Pancreas (tissue), 10 donors: ENCODE results near the gene GCLC. TPM values are rescaled to one million over a fixed set of nuclear protein-coding genes. Genes with fewer than 3 reads are reported as not detected.
A peak's percentile ranks its signal among the peaks of the same experiment; 100 is the strongest.

Experiments used
- ATAC-seq, 4 donors: fragments of 200-7000 bp; cut with Tn5 transposase; one replicate each; pipeline versions ENCODE4 v1.8.0 to v1.9.1; 2020; ENCODE audit warnings: mild to moderate bottlenecking in 4 of 4, moderate library complexity in 4 of 4
- DNase-seq, 6 donors: peaks; one replicate each; pipeline ENCODE4 v3.0.0-alpha.2; 2020
- FAIRE-seq: peaks from 2 replicates; lab custom pipeline; 2012; peaks lifted over from hg19 to GRCh38; lab: Jason Lieb, UNC
- H3K27ac ChIP-seq, 4 donors: fragments of 200-600 bp; sonication (generic); 1 replicate in 3 of 4; 2 replicates in 1 of 4; pipeline versions ENCODE4 v1.5.0 to v1.8.0; 2020
- H3K27me3 ChIP-seq, 4 donors: fragments of 200-600 bp; one replicate each; pipeline ENCODE4 v1.8.0; 2021
- H3K36me3 ChIP-seq, 3 donors: fragments of 200-600 bp; sonication (generic) in 1 of 3; one replicate each; pipeline versions ENCODE4 v1.5.0 to v1.8.0; 2020 to 2021
- H3K4me1 ChIP-seq, 3 donors: fragments of 200-600 bp; one replicate each; pipeline ENCODE4 v1.8.0; 2021
- H3K4me3 ChIP-seq, 4 donors: fragments of 200-600 bp; sonication (generic) in 2 of 4; one replicate each; pipeline versions ENCODE4 v1.5.0 to v1.8.0; 2020 to 2021
- H3K9me3 ChIP-seq, 4 donors: fragments of 200-600 bp; one replicate each; pipeline ENCODE4 v1.8.0; 2021
- CTCF ChIP-seq, 4 donors: fragments of 200-600 bp; sonication (generic) in 3 of 4; IDR thresholded peaks; one replicate each; pipeline versions ENCODE4 v1.5.0 to v1.8.0; 2021; ENCODE audit warnings: antibody characterized with exemption in 4 of 4
- WGBS, 2 donors: extraction: QIAGEN DNeasy Blood & Tissue Kit; methylation state at CpG; one replicate each; pipeline ENCODE4 v1.1.7; 2013; 5-methylcytosine and 5-hydroxymethylcytosine counted together
- intact Hi-C, 3 donors: fragments of 100-400 bp; cut with DNase I; formaldehyde crosslinking; loops; one replicate each; pipeline versions ENCODE4 v1.11.1 to v1.14.2; 2022
- polyA plus RNA-seq, 2 donors: library from polyadenylated mRNA; stranded (reverse); fragments of 200-250 nt; gene quantifications; one replicate each; pipeline ENCODE4 v1.2.3, GENCODE V29; 2013
- total RNA-seq, 6 donors: library from RNA; stranded (reverse); fragmentation: NEBNext Ultra II Directional in 4 of 6; extraction: Animal tissue kit (Norgen Biotek cat#: 25700) in 4 of 6; gene quantifications; one replicate each; pipeline versions ENCODE4 v1.2.1 to v1.2.4, GENCODE V29; 2021 to 2023
- donor health status: healthy with polysubstance abuse.
- donor health status: DM: no; HTN: no; CAD: no; lungs with moderate emphysema.
- donor health status: DM: no; HTN: no; CAD: no.
- donor health status: control.
- donor health status: control.
- donor health status: Bipolar disorder and iron deficiency.
- donor health status: DM: yes; HTN: yes; CAD: no.
- donor health status: DM: no; HTN: no; CAD: no.
- donor health status: DM: no; HTN: no; CAD: no.
- donor health status: DM: yes; HTN: yes; CAD: no.

Gene GCLC
- total and polyA plus RNA-seq, 8 donors: 5.9 to 29.5 (median 16.8) TPM

GRCh38 chr6:53493635-53494025, 51.3 kb downstream of the GCLC start:
- H3K4me3 ChIP-seq: peak overlapping the region in 1 of 4 donors; percentile 4
- no peak for FAIRE-seq
- peaks cover 0 to 22% (median 6%) of the 10 kb centered on the region in 3 donors for H3K4me1 ChIP-seq
- H3K36me3 ChIP-seq: peaks cover 0 to 6% (median 0%) of the 10 kb centered on the region in 3 donors
- no peak overlapping the region for H3K27ac ChIP-seq
- no peak for TF ChIP-seq CTCF (IDR thresholded peaks at IDR 0.05)
- no peaks in the 10 kb centered on the region for H3K9me3 ChIP-seq
- no peaks in the 10 kb centered on the region for H3K27me3 ChIP-seq
- no peak for DNase-seq
- no peak for ATAC-seq
- intact Hi-C loops: loop anchor here in 2 of 3 donors (10.0 kb wide), 2 partner anchors 151 to 161 kb away; no protein-coding TSS in a partner anchor
- WGBS, 2 donors: 31 to 34% methylated on average over 2 of the region's 2 CpGs

GRCh38 chr6:53492860-53493634, 51.9 kb downstream of the GCLC start:
- peaks cover 0 to under 1% (median 0%) of the 10 kb centered on the region in 3 donors for H3K36me3 ChIP-seq
- peak in 1 of 6 donors; percentile 19 for DNase-seq
- no peak overlapping the region for H3K27ac ChIP-seq
- FAIRE-seq: peak; percentile 92
- WGBS, 2 donors: 15 to 16% methylated on average over 11 of the region's 11 CpGs
- ATAC-seq: peak; percentile 60 to 90 (median 85)
- peak; percentile 25 to 55 (median 40) for TF ChIP-seq CTCF (IDR thresholded peaks at IDR 0.05)
- no peaks in the 10 kb centered on the region for H3K27me3 ChIP-seq
- intact Hi-C loops: loop anchor here in 2 of 3 donors (10.0 kb wide), 2 partner anchors 152 to 162 kb away; no protein-coding TSS in a partner anchor
- peaks cover 0 to 22% (median 6%) of the 10 kb centered on the region in 3 donors for H3K4me1 ChIP-seq
- H3K4me3 ChIP-seq: peak overlapping the region in 1 of 4 donors; percentile 4
- H3K9me3 ChIP-seq: no peaks in the 10 kb centered on the region

GRCh38 chr6:53487080-53487479, 57.8 kb downstream of the GCLC start:
- FAIRE-seq: no peak

GRCh38 chr6:53486679-53487078, 58.2 kb downstream of the GCLC start:
- intact Hi-C loops: loop anchor here in 1 of 3 donors (5.0 kb wide), 1 partner anchor 314 kb away; no protein-coding TSS in a partner anchor
- ATAC-seq: no peak
- no peaks in the 10 kb centered on the region for H3K9me3 ChIP-seq
- H3K4me1 ChIP-seq: no peaks in the 10 kb centered on the region
- no peaks in the 10 kb centered on the region for H3K36me3 ChIP-seq
- H3K4me3 ChIP-seq: no peak overlapping the region
- no peak overlapping the region for H3K27ac ChIP-seq
- TF ChIP-seq CTCF (IDR thresholded peaks at IDR 0.05): no peak
- no peak for FAIRE-seq
- DNase-seq: no peak
- WGBS, 2 donors: 52 to 63% methylated on average over 3 of the region's 3 CpGs
- peaks cover 0 to 3% (median 0%) of the 10 kb centered on the region in 4 donors for H3K27me3 ChIP-seq

More at GRCh38 chr6:53487080-53487479, 57.8 kb downstream of the GCLC start:
- no peak for TF ChIP-seq CTCF (IDR thresholded peaks at IDR 0.05)
- intact Hi-C loops: loop anchor here in 1 of 3 donors (5.0 kb wide), 1 partner anchor 315 kb away; no protein-coding TSS in a partner anchor
- Histone ChIP-seq H3K9me3 (no peaks in the 10 kb centered on the region), H3K27me3 (peaks cover 0 to 3% (median 0%) of the 10 kb centered on the region in 4 donors), H3K4me1 (no peaks in the 10 kb centered on the region), H3K27ac (no peak overlapping the region), H3K4me3 (no peak overlapping the region), H3K36me3 (no peaks in the 10 kb centered on the region)
- WGBS, 2 donors: 2 to 22% methylated on average over 3 of the region's 3 CpGs
- no peak for ATAC-seq
- DNase-seq: no peak
